ENCODE data around the gene DENND5B.
"Not testable (repeated sequence)": the region's sequence is repeated elsewhere in the genome, so short reads cannot be mapped to it uniquely, and the experiment has no call there.

The DENND5B gene

GRCh38 chr12:31465002-31465401 is 125.9 kb downstream of the DENND5B start:
- no peak for DNase-seq

DNA sequence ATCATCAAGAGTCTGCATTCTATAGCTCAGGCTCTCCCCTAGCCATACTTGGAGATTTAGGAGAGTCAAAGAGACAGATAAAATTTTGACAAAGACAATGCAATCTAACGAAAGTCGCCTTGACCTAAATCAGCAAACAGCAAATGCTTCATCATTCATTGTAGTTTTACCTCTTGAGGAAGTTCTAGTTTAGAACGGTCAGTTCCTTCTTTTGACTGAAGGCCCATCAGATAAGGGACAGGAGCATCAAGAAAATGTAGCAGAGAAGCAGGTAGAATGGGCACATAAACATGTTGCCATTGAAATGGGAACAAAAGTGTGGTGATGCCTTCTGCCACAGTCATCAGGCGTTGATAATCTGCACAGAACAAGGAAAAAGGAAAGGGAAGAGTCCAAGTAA is 130.9 kb downstream of the DENND5B start:
- DNase-seq: no peak

- no peak for DNase-seq
These were observed 134.4 kb downstream of the DENND5B start for GRCh38 chr12:31456562-31456961.

- DNase-seq: no peak
These were observed 146.2 kb downstream of the DENND5B start for GRCh38 chr12:31444736-31445135.

- DNase-seq: no peak
These were observed 150.3 kb downstream of the DENND5B start for GRCh38 chr12:31440586-31440985.

DNA sequence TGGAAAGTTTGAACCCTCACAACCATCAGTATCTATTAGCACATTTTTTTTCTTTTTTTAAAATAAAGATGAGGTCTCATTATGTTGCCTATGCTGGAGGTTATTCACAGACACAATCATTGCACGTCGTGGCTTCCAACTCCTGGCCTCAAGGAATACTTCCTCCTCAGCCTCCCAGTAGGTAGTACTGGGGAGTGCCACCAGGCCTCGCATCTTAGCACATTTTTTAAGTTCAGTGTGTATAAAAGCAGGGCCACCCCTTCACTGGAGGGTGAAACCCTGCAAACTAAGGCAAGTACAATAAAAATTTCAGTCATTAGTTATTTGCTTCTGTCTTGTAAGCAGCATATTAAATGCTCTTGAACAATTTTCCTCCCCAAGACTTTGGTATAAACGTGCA is 150.8 kb downstream of the DENND5B start:
- DNase-seq: no peak

GRCh38 chr12:31431721-31432240 is 159.2 kb downstream of the DENND5B start:
- peak; percentile 27 for DNase-seq

- no peak for DNase-seq
These were observed 167.5 kb downstream of the DENND5B start for GRCh38 chr12:31423405-31423804.

- no peak for DNase-seq
These were observed 178.6 kb downstream of the DENND5B start for GRCh38 chr12:31412292-31412801.

GRCh38 chr12:31408763-31409162 is 182.2 kb downstream of the DENND5B start:
- no peak for DNase-seq

DNA sequence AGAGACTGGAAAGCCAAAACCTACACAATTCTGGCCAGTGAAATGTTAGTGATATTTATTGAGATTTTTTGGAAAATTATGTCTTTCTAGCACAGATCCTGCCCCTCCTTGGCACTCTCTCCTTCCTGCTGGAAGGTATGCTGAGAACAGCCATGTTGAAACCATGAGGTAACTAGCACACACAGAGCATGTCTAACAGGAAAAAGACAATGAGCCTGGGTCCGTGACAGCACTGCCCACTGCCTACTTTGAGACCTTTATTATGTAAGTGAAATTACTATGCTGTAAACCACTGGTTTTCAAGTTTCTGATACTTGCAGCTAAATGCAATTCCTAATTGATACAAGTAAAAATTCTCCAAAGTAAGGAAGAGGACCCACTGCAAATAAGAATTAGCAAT is 183.4 kb downstream of the DENND5B start:
- DNase-seq: no peak

DNA sequence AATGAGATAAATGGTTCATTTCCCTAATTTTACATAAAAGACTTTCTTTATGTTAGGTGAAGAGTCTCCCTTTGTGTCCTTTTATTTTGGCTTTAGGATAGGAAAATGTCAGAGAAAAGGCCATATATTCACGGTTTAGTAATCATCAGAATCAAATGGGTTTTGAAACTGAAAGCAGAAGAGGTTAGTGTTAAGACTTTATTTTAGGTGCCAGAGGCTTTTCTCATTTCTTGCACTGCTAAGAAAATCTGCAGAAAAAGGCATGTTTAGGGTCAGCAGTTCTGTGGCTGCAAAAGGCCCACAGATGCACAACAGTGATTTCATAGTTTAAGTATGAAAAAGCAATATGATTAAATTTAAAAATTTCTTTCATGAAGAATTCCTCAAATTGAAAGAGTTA is 184.6 kb downstream of the DENND5B start:
- no peak for DNase-seq

GRCh38 chr12:31405021-31405420 is 185.9 kb downstream of the DENND5B start:
- DNase-seq: no peak

GRCh38 chr12:31403099-31403607 is 187.8 kb downstream of the DENND5B start:
- DNase-seq: peak; percentile 94

DNA sequence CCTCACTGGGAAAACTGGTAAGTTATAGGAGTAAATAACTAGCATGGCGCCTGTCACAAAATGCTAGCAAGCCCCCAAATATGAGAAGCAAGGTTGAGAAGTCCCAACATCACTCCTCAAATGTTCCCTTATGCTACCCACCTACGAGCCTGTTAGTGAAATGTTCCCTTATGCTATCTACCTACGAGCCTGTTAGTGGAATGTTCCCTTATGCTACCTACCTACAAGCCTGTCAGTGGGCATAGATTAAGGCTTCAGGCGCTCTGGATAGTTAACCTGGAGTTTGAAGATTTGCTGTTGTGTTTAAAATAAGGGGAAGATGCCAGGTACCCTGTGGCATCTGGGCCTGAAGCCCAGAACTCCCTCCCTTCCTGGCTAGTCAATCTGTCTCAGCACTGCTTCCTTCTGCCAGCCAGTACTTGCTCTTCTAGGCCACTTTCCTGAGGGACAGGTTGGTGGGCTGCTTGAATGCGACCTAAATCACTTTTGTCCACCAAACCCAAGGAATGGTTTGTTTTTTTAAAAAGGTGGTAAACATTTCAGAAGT is 197.9 kb downstream of the DENND5B start:
- DNase-seq: no peak

- no peak for DNase-seq
These were observed 199.9 kb downstream of the DENND5B start for GRCh38 chr12:31390991-31391390.

DNA sequence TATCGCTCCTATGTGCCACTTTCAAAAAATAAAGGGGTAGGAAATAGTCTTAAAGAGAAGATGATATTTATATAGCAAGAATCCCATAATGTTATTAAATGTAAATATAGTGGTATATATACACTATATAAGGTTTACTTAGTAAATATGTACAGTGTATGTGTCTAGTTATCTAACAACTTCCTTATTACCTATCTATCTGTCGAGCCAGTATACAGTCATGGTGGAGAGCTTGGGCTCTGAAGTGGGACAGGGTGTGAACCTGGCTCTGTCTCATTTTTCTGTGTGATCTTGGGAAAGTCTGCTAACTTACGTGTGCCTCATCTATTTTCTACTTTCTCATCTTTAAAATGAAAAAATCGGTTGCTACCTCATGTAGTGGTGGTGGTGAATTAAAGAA is 202.2 kb downstream of the DENND5B start:
- no peak for DNase-seq

DNA sequence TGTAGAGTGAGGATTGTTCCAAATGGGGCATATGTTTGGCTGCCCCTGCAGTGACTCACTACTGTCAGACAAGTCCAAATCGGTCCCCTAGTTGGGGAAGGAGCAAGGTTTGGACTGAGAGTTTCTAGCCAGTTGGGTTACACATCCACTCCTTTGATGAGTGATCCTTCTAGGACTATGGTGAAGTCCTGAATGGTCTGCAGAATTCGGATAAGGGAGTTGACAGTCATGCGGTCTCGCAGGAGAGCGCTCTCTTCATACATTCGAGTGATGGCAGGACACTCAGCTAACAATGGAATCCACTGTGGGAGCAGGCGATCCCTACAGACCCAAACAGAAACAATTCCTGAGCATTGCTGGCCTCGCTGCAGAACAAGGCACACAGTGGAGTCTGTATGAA is 203.5 kb downstream of the DENND5B start:
- no peak for DNase-seq

- no peak for DNase-seq
These were observed 203.9 kb downstream of the DENND5B start for GRCh38 chr12:31387011-31387410.

DNA sequence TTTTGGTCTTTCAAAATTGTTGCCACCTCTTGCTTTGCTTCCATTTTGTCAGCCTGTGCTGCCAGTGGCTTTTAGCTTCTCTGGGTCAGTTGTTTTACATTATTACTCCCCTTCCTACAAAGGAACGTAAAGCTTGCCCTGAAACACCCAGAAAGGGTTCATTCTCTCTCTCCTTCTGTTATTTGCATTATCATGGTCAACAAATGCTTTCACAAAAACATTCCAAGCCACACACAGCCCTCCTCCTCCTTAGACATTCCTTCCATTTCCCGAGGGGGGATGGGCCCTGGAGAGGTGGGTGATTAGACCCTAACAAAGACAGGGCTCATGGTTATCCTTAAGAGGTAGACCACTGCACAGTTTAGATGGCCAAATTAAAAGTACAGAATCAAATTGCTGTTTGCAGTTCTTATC is 204.6 kb downstream of the DENND5B start:
- no peak for DNase-seq

- DNase-seq: not testable (repeated sequence)
These were observed 213.7 kb downstream of the DENND5B start for GRCh38 chr12:31377210-31377609.

DNA sequence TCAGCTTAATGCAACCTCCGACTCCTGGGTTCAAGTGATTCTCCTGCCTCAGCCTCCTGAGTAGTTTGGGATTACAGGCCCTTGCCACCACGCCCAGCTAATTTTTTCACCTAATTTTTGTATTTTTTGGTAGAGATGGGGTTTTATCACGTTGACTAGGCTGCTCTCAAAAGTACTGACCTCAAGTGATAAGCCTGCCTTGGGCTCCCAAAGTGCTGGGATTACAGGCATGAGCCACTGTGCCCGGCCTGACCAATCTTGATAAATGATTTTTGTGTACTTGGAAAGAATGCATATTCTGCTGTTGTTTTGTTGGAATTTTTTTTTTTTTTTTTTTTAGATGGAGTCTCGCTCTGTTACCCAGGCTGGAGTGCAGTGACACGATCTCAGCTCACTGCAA is 215.5 kb downstream of the DENND5B start:
- DNase-seq: not testable (repeated sequence)

DNA sequence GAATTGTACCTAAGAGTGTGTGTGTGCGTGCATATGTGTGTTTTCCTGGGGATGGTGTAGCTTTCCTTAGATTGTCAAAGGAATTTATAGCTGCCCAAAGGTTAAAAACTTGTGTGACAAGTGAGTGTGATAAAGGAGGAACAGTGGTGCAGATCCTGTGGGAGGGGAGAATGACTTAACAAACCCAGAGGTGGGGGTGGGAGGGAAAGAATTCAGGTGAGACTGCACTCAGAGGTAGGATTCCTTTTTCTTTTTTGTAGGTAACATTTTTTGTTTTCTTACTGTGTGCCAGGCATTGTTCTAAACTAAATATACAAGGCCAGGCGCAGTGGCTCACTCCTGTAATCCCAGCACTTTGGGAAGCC is 219.7 kb downstream of the DENND5B start:
- no peak for DNase-seq

- peak; percentile 16 for DNase-seq
These were observed 220.2 kb downstream of the DENND5B start for GRCh38 chr12:31370531-31371255.

Data from fibroblast of upper back skin (primary cell).